Stimulated activated CD4-positive, alpha-beta T cell treated with anti-CD3 and anti-CD28 coated beads, Interleukin-1b, Interleukin-23, amount 100 ng/mL, for 1 hour (primary cell): ENCODE data around the gene ABCC10.
A peak's percentile ranks its signal among the peaks of the same experiment; 100 is the strongest.

Experiments used
- DNase-seq, 2 donors: peaks; one replicate each; pipeline ENCODE4 v3.0.0-alpha.2; 2020; ENCODE audit warnings: low read depth in 2 of 2

The ABCC10 gene

DNA sequence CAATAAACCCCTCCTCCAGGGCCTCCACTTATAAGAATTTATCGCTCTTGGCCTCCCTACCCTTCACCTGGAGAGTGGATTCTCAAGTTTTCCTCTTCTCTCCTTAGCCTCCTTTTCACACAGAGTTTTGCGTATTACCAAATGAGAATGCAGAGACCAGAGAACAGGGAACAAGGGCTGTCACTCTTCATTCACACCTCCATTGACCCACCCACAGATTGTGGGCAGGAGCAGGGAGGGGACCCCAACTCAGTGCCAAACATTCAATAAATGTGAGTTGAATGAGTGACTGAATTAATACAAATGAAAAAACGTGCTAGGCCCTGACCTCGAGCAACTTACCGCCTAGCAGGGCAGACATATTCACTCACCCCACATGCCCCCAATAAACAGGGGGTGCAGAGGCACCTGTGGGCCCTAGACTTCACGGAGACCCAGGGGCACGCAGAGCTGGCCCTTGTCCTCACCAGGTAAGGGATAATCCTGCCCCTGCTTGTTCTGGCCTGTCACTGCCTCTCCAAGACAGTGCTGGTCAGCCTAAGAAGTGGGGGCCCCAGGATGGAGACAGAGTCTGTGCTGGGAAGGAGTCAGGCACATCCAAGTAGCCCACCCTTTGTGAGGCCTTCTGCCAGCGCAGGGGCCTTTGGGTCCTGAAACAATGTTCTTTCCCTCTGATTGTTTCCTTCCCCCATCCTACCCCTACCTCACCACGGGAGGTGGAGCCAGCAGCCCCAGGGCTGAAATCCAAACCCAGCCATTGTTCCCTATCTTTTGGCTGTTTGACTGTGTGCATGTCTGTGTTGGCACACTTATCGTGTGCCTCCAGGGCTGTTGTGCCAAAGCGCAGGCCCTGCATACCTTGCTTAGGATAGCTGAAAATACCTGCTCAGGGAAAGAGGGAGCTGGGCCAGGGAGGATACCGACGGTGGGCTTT is 41.7 kb downstream of the ABCC10 start:
- no peak for DNase-seq

DNA sequence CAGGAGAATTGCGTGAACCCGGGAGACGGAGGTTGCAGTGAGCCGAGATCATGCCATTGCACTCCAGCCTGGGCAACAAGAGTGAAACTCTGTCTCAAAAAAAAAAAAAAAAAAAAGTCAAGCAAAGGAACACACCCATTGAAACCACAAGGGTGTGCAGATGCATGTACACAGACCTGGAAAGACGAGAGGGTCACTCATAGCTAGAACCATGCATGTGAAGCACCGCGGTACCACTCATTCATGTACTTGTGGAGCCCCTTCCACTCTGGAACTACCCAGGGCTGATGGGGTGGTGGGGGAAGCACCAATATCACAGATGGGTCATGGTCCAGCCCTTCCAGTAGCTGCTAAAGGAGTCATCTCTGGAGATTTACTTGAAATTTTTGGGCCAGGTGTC is 42.6 kb downstream of the ABCC10 start:
- no peak for DNase-seq

DNA sequence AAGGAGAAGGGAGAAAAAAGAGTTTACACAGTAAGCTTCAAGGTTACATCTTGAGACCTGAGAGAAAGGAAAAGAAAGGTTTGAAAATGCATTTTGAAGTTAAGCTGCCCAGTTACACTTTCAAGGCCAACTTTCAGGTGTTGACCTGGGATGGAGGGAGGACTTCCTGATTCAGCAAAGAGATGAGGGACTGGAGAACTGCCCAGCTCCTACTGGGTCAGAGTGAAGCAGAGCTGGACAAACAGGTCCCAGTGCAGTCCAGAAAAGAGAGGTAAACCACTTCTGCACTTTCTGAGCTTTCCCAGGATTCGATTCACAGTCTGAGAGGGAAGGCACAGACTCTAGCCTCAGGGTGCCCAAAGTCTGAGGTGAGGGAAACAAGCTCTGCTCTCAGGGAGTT is 44.1 kb downstream of the ABCC10 start:
- no peak for DNase-seq

DNA sequence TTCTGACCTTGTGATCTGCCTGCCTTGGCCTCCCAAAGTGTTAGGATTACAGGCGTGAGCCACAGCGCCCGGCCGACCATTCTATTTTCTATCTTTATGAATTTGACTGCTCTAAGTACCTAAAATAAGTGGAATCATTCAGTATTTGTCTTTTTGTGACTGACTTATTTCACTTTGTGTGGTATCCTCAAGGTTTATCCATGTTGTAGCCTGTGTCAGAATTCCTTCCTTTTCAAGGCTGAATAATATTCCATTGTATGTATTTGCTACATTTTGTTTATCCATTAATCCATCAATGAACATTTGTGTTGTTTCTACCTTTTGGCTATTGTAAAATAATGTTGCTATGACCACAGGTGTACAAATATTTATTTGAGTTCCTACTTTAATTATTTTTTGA is 45.2 kb downstream of the ABCC10 start:
- DNase-seq, result no peak

DNA sequence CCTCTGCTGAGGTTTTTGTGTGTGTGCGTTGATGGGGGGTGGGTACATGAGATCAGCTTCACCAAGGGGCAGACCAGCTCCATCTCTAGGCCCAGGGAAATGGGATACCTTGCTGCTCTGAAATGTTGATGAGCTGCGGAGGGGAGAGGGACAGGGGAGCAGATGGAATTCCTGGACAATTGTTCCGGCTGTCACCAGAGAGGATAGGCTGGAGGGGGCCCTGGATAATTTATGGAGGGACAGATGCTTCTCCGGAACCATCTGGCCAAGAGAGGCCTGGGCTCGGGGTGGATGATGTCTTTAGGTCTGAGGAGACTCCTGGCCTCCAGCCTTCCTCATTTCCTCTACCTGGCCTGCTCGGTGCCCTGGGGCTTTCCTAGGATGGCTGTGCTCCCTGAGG is 48.2 kb downstream of the ABCC10 start:
- no peak for DNase-seq

DNA sequence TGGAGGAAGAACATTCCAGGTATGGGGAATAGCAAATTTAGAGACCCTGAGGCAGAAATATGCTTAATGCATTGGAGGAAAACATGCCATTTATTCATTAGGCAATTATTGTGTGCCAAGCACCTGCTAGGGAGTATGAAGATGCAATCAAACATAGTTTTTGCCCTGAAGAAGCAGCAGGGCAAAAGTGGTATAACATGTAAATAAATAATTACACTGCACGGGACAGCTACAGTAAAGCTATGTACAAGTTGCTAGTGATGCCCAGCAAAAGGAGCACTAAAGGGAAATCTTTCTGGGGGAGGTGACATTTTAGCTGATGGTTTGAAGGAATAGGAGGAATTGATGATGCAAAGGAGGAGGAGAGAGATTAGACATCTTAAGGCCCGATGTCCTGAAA is 49.4 kb downstream of the ABCC10 start:
- no peak for DNase-seq

DNA sequence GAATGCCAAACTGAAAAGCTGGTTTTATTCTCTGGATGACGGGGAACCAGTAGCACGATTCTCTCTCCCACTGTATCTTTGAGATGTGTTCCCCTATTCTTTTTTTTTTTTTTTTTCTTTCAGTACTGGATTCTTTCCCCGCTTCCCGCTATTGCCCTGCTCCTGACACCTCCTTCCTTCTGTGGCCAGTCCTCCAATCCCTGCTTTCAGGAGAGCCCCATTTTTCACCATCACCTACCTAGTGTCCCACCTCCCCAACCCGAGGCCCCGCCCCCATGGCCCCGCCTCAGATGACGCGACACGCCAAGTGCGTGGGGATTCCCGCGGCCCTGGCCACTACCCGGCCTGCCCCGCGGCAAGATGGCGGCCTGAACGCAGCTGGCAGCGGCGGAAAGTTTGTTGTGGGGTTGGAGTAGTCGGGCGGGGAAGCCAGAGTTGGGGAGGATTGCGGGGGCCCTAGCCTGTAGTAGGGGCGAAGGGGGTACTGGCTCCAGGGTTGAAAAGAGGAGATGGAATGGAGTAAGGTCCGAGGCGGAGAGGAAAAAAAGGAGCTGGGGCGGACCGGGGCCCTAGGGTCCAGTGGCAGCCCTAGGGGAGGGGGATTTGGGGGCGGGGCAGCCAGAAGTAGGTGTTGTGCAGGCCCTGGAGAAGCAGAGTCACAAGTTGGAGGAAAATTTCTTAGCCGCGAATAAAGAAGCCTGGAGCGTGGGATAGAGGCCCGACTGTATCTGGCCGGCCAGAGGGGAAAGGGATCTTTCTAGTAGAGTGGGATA is 50.1 kb downstream of the ABCC10 start, which contains the start of gene TJAP1:
TSS of gene TJAP1 (plus strand) at position 336 of the 773 bp plus-strand sequence. CDS start 21,432 bp downstream, outside the sequence.
- DNase-seq, result peak; percentile 88 to 100

DNA sequence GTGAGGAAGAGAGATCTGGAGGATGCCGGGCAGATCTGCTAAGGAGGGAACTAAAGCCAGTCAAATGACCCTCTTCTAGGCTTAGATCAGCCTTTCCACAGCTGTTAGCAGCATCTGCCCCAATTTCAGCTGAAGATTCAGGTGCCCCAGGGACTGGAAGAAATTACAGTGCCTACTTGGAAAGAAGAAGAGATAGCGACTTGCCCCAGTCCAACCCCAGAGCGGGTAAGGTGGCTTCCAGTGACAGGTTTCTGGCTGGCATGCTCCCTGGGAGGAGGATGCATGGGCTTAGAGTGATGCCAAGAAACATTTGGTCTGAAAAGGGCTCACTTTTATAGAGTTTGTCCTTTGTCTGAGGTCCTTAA is 50.6 kb downstream of the ABCC10 start:
- no peak for DNase-seq

DNA sequence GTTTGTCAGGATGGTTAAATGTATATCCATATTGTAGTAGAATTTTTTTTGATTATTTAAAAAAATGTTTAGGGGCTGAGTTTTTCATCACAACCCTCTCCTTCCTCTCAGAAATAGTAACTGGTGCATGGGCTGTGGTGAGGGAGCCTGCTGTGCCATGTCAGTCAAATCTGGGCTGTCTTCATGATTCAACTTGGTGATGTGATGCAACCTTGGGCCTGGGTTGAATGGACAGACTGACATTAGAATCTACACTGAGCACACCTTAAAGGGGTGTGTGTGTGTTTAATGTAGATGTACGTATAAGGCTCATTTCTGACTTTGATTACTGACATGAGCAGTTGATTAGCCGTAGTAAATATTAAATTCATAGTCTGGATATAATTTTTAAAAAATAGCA is 53.7 kb downstream of the ABCC10 start:
- DNase-seq, result no peak

DNA sequence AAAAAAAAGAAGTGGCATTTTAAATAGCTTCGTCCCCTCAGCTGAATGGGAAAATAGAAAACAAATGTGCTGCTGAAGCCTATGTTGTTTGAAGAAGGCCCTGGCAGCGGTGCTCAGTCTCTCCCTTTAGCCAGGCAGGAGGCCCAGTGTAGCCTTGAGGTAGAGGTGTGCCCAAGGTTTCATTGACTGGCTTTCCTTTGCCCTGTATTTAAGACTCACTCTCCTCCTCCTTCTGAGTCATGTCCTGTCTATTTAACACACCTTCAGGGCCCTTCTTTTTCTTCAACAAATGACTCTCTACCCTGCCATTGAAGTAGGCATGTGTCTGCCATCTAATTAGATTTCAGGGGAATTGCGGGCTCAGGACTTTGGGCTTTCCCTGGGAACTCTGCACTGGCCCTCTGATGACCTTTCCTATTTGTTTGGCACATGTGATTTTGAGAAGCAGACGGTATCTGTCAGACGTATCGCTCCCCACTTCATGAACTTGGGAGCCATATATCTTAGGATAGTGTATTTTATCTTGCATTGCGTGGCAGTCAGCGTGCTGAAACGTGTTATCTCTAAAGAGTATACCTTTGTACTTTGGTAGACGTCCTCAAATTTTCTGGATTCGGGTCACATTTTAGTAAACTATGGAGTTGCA is 54.4 kb downstream of the ABCC10 start:
- no peak for DNase-seq

DNA sequence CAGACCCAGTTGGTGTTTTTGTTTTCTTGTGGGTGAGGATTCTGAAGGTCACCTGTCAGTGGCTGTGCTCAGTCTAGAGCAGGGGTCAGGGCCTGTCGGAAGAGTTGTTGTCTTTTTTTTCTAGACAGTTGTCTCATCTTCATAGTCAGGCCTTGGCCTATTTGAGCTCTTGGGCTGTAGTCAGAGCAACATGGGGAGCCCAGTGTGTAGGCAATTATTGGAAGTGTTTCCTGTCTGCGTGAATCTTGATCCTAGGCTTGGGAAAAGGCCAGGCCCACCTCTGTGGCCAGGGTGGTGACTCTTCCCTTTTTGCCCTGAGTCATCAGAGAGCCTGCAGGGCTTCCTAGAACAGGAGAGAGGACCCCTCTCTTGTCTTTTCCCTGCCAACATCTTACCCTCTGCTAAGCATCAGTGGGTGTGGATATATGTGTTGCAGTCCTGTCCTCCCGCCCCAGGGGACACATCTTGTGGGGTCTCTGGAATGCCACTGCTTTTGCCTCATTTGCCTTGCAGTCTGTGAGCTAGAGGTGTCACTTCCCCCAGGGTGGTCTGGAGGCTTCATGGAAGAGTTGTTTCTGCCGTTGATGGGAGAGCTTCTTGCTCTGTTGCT is 61.4 kb downstream of the ABCC10 start:
- no peak for DNase-seq

DNA sequence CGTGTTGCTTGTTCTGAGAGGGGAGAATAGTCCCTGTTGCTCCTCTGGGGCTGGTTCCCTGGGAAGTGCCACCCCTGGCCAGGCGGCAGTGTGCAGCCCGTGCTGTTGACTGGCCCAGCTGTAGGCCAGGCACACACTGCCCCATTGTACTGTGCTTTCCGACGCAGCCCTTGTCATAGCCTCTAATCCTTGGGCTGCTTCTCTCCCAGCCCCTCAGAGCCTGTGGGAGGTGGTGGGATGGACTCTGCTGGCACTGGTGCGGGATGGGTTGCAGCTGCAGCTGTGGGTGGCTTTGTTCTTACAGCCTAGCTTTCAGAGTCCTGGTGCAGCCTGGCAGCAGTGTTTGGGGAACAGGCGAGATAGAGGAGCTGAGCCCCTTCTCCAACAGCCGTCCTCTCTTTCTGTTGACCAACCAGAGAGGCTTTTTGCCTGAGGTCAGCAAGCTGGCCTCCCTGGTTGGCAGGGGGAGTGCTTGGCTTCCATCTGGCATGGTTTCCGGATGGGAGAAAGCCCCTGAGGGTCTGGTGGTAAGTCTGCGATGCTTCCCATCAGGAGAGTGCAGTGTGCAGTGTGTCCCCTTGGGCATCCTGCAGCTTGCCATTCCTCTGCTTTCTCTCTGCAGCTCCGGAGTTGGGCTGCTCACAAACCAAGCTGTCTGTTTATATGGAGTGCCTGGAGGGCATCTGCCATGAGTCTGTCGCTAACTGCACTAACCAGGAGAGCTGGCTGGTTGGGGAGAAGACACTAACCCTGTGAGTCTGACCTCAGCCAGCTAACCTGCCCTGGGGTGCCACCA is 62.1 kb downstream of the ABCC10 start:
- DNase-seq, result no peak

DNA sequence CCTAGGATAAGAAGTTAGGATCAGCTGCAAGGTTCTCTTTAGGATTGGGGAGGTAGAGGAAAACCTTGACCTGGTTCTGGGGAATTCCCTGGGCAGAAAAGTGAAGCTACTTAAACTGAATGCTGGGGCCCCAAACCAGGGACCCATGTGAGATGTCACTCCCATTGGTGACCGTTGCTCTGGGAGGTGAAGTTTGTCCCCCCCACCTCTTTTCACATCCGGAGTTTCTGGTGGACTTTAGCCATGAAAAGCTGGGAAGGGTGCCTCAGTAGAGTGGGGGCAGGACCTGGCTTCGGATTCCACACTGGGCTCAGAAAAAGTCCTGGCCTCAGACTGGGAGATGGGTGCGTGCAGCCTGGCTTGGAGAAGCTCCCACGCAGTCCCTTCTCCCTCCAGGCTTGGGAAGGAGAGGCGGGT is 63.2 kb downstream of the ABCC10 start:
- DNase-seq, result no peak

DNA sequence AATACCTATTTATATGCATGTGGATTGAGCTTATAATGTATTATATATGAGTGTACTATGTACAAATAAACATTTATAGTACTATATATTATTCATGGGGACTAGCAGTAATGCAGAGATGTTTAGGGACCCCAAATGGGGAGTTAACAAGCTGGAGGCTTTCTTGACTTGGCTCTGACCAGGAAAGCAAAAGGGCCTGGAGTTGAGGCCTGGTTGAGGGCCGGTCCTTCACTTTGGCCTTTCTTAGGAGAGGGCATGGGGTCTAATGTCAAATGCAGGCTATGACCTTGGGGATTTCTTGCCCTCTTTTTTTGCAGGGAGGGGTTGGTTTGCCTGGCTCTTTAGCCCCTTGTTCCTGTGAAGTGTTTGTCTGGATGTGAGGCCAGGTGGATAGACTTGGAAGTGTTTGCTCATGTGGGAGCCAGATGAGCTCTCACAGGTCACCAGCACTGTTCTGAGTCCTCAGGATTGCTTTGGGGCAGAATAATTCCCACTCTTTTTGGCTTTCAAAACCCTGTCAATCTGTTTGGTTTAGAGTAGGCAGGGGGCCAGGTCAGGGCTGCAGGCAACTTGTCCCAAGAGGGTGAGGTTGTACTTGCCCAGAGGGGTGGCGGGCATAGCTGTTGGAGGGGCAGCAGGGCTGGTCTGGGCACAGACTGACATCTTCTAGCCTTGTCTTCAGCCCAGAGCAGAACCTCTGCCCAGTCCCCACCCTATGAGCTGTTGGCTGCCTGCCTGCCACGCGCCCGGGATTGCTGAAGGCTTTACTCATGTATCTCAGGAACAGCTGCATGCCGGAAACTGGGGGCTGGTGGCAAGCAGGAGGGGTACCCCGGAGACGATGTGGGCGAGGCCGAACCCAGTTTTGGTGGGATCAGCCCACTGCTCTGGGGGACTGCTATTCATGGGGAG is 64.7 kb downstream of the ABCC10 start:
- no peak for DNase-seq

DNA sequence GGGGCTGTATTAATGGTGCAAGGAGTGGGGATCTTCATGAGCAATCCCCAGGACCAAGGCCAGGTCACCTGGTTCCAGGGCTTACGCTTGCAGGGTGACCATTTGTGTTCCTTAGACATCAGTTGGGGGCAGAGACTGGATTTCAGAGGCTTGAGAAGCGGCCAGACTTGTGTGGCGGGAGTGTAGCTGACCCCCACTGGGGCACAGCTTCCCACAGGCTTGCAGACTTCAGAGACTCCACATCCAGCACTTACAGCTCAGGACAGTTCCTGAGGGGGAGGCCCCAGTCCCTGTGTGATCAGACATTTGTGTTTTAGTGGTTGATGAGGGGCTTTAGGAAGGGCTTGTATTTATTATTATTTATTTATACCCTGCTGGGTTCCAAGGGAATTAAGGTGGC is 65.3 kb downstream of the ABCC10 start:
- DNase-seq, result no peak

DNA sequence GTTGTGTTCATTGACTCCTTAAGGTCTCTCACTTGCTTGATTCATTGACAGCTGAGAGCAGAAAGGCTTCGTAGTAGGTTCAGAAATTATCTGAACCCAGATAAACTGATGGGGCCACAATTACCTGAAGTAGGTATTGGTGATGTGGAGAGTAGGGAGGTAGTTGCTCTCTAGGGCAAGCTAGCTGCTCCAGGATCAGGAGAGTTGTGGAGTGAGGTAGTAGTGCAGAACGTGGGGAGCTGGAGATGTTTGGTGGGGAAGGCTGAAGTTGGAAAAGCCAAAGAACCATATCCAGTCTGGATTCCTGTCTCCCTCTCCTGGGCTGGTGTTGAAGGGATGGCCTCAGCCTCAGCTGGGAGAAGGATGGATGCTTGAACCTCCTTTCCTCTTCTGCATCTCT is 65.9 kb downstream of the ABCC10 start:
- DNase-seq, result no peak

DNA sequence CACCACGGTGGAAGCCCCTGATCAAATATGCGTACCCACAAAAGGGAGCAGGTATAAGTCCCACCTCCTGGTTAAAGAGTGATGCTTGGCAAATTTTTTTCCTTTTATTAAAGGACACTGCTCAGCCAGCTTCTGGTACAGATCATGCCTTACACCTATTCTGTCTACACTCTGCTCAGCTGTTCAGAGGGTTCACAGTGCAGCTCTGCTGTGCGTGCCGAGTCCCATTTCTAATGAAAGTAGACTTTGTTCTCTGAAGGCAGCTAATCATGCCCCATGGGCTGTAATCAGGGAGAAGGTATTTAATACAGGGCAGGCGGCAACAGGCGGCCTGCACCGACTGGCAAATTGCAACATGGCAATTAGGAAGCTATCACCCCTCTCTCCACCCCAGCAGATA is 66.5 kb downstream of the ABCC10 start:
- DNase-seq, result no peak

DNA sequence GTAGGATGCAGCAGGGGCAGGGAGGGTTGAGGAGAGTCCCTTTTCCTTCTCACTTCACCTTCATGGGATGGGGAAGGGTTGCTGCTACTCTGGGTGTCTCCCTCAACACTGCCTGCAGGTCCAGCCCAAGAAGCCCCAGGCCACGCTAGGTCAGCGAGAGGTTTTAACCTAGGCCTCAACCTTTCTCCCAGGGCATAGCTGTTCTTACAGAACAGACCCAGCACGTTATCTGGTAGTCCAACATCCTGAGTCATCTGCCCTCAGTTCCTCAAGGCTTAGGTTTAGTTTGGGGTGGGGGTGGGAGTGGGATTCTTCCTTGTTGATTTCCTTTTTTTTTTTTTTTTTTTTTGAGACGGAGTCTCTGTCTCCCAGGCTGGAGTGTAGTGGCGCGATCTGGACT is 67.0 kb downstream of the ABCC10 start:
- no peak for DNase-seq

DNA sequence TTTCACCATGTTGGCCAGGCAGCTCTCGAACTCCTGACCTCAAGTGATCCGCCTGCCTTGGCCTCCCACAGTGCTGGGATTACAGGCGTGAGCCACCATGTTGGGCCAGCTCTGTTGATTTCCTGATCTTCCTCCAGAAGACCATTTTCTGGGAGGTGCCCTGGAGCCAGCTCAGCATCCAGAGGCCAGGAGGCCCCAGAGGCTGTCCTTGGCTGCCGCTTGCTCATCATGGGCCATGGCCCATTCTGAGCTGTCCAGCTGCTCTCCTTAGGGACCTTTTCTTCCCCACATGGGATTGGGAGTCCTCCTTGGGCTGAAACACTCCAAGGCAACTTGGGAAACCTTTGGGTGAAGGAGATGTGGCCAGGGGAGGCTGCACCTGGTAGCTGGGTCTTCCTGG is 67.4 kb downstream of the ABCC10 start:
- DNase-seq, result no peak

DNA sequence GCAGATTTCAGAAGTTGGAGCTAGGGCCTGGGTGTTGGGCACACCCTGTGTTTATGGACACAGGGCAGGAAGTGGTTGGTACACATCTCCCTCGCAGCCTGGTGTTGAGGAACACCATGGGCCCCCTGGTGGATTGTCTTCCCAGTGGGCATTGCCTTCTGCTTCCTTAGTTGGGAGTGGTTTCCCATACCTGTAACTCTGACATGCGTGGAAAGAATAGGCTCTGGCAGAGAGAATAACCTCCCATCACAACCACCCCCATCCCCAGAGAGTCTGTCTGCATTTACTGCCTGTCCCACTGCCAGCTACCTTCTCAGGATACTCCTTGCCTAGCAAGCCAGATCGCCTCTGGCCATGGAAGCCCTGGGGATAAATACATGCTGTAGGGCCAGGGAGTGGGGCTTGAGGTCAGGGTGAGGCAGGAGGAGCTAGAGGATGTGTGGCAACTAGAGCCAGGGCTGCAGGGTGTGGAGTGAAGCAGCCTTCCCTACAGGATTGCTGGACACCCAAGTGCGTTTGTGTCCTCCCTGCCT is 68.1 kb downstream of the ABCC10 start:
- DNase-seq, result no peak
